Adrenal gland (tissue), 12 donors: ENCODE measurements around the gene RAB11FIP5. TPM values are rescaled to one million over a fixed set of nuclear protein-coding genes. Genes with fewer than 3 reads are reported as not detected.

Experiments
- DNase-seq, 7 donors: peaks; one replicate each; pipeline ENCODE4 v3.0.0-alpha.2; 2019 to 2020
- H3K27ac ChIP-seq, 5 donors: fragments of 200-600 bp; sonication (generic) in 4 of 5; 1 replicate in 3 of 5; 2 replicates in 2 of 5; pipeline versions ENCODE4 v1.5.1 to v1.8.0; 2016 to 2020; ENCODE audit warnings: mild to moderate bottlenecking in 1 of 5
- H3K27me3 ChIP-seq: fragments of 200-600 bp; 2 replicates; pipeline ENCODE4 v1.8.0; 2021
- H3K36me3 ChIP-seq, 2 donors: fragments of 200-600 bp; replicated peaks in 1 of 2; 1 replicate in 1 of 2; 2 replicates in 1 of 2; pipeline versions ENCODE4 v1.5.1 to v1.8.0; 2018 to 2022
- H3K4me1 ChIP-seq, 2 donors: fragments of 200-600 bp; replicated peaks in 1 of 2; 1 replicate in 1 of 2; 2 replicates in 1 of 2; pipeline versions ENCODE4 v1.5.1 to v1.8.0; 2018 to 2021
- H3K4me3 ChIP-seq, 4 donors: fragments of 200-600 bp; sonication (generic) in 3 of 4; one replicate each; pipeline ENCODE4 v1.5.1; 2016 to 2018
- H3K9me3 ChIP-seq, 3 donors: fragments of 200-600 bp; sonication (generic) in 1 of 3; replicated peaks in 1 of 3; 1 replicate in 2 of 3; 2 replicates in 1 of 3; pipeline versions ENCODE4 v1.5.1 to v1.8.0; 2016 to 2021
- POLR2A ChIP-seq, 2 donors: fragments of 450-650 bp; IDR thresholded peaks; one replicate each; pipeline ENCODE4 v1.6.1; 2017; ENCODE audit warnings: antibody characterized with exemption in 2 of 2, mild to moderate bottlenecking in 2 of 2, moderate library complexity in 1 of 2
- WGBS, 4 donors: extraction: QIAGEN DNeasy Blood & Tissue Kit in 2 of 4; methylation state at CpG; one replicate each; pipeline versions ENCODE4 v1.1.5 to v1.1.7; 2013 to 2017; 5-methylcytosine and 5-hydroxymethylcytosine counted together
- intact Hi-C, 2 donors: fragments of 100-400 bp; cut with DNase I; formaldehyde crosslinking; loops; one replicate each; pipeline versions ENCODE4 v1.14.1 to v1.15.0; 2022 to 2023
- polyA plus RNA-seq, 3 donors: library from polyadenylated mRNA; stranded (reverse); fragments of 200-250 nt in 2 of 3; fragments of 350-450 nt in 1 of 3; fragmentation: Illumina TruSeq in 1 of 3; extraction: RNeasy Lipid Tissue Mini Kit (QIAGEN cat#74804) in 1 of 3; gene quantifications; one replicate each; pipeline ENCODE4 v1.2.3, GENCODE V29; 2013 to 2014
- total RNA-seq, 9 donors: library from RNA; depleted of rRNA in 4 of 9; stranded (reverse); fragments of >200 nt in 4 of 9; fragments of 120-200 nt in 1 of 9; fragmentation: NEBNext Ultra II Directional in 1 of 9; extraction: Animal tissue kit (Norgen Biotek cat#: 25700) in 1 of 9; gene quantifications; one replicate each; pipeline versions ENCODE4 v1.1.0 to v1.2.4, GENCODE V29; 2013 to 2023
- TF ChIP-seq, protein P1 (sequence below), 6 experiments: fragments of 450-650 bp in 4 of 6; fragments of 200-600 bp in 2 of 6; sonication (generic) in 1 of 6; IDR thresholded peaks; 1 replicate in 5 of 6; 2 replicates in 1 of 6; pipeline versions ENCODE4 v1.5.1 to v1.8.0; 2016 to 2021; ENCODE audit warnings: antibody characterized with exemption in 6 of 6, mild to moderate bottlenecking in 2 of 6, moderate library complexity in 1 of 6
- donor health status: healthy with polysubstance abuse.
- donor health status: Bipolar disorder and iron deficiency.
- donor health status: DM: yes; HTN: yes; CAD: no.
- donor health status: DM: no; HTN: no; CAD: no.
- donor health status: DM: no; HTN: no; CAD: no.
- donor health status: DM: yes; HTN: yes; CAD: no.

Gene RAB11FIP5
- total and polyA plus RNA-seq, 12 donors: 3.3 to 46.7 (median 23.3) TPM

GRCh38 chr2:73037947-73038585 lies 74.7 kb downstream of the RAB11FIP5 start:
- no peaks in the 10 kb centered on the region for H3K27me3 ChIP-seq
- H3K36me3 ChIP-seq: peaks cover 0 to 11% of the 10 kb centered on the region in 2 donors
- WGBS, 4 donors: 89 to 95% (median 90%) methylated on average over 6 of the region's 6 CpGs
- no peak overlapping the region for H3K27ac ChIP-seq
- intact Hi-C loops: no loop called here
- TF ChIP-seq, protein P1, sequence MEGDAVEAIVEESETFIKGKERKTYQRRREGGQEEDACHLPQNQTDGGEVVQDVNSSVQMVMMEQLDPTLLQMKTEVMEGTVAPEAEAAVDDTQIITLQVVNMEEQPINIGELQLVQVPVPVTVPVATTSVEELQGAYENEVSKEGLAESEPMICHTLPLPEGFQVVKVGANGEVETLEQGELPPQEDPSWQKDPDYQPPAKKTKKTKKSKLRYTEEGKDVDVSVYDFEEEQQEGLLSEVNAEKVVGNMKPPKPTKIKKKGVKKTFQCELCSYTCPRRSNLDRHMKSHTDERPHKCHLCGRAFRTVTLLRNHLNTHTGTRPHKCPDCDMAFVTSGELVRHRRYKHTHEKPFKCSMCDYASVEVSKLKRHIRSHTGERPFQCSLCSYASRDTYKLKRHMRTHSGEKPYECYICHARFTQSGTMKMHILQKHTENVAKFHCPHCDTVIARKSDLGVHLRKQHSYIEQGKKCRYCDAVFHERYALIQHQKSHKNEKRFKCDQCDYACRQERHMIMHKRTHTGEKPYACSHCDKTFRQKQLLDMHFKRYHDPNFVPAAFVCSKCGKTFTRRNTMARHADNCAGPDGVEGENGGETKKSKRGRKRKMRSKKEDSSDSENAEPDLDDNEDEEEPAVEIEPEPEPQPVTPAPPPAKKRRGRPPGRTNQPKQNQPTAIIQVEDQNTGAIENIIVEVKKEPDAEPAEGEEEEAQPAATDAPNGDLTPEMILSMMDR (IDR thresholded peaks at IDR 0.05): no peak
- TF ChIP-seq POLR2A (IDR thresholded peaks at IDR 0.05): no peak
- no peaks in the 10 kb centered on the region for H3K4me1 ChIP-seq
- H3K9me3 ChIP-seq: no peaks in the 10 kb centered on the region
- DNase-seq: no peak
- no peak overlapping the region for H3K4me3 ChIP-seq

DNA sequence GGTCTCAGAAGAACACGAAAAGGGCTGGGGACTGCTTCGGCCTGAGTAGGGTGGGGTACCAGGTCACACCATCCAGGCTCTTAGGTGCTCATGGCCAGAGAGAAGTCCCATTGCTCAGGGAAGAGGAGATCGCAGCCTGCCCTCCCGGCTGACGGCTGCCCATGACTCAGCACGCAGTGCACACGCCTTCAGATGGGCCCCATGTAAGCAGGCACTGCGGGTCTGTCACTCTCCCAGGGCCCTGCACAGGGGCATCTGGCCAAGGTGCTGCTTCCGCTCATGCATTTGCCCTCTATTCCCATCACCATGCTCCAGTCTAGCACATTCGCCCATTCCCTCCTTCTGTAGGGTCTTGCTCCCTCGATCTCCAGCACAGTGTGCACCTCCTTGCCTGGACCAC lies 76.0 kb downstream of the RAB11FIP5 start:
- no peak for DNase-seq
- H3K27me3 ChIP-seq: no peaks in the 10 kb centered on the region
- WGBS, 4 donors: 91 to 99% (median 95%) methylated on average over 5 to 11 of the region's 11 CpGs
- no peak overlapping the region for H3K27ac ChIP-seq
- no peaks in the 10 kb centered on the region for H3K4me1 ChIP-seq
- intact Hi-C loops: no loop called here
- H3K36me3 ChIP-seq: peaks cover 0 to 11% of the 10 kb centered on the region in 2 donors
- H3K4me3 ChIP-seq: no peak overlapping the region
- no peaks in the 10 kb centered on the region for H3K9me3 ChIP-seq
- no peak for TF ChIP-seq POLR2A (IDR thresholded peaks at IDR 0.05)
- TF ChIP-seq, protein P1 (IDR thresholded peaks at IDR 0.05): no peak

GRCh38 chr2:73035899-73036711 lies 76.6 kb downstream of the RAB11FIP5 start:
- Histone ChIP-seq H3K4me3 (no peak overlapping the region), H3K27me3 (no peaks in the 10 kb centered on the region), H3K36me3 (peaks cover 0 to 10% of the 10 kb centered on the region in 2 donors), H3K4me1 (no peaks in the 10 kb centered on the region), H3K9me3 (no peaks in the 10 kb centered on the region), H3K27ac (no peak overlapping the region)
- no peak for DNase-seq
- 90 to 100% (median 93%) methylated on average over 5 to 6 of the region's 6 CpGs for WGBS, 4 donors
- no peak for TF ChIP-seq POLR2A (IDR thresholded peaks at IDR 0.05)
- TF ChIP-seq, protein P1 (IDR thresholded peaks at IDR 0.05): no peak
- intact Hi-C loops: no loop called here

DNA sequence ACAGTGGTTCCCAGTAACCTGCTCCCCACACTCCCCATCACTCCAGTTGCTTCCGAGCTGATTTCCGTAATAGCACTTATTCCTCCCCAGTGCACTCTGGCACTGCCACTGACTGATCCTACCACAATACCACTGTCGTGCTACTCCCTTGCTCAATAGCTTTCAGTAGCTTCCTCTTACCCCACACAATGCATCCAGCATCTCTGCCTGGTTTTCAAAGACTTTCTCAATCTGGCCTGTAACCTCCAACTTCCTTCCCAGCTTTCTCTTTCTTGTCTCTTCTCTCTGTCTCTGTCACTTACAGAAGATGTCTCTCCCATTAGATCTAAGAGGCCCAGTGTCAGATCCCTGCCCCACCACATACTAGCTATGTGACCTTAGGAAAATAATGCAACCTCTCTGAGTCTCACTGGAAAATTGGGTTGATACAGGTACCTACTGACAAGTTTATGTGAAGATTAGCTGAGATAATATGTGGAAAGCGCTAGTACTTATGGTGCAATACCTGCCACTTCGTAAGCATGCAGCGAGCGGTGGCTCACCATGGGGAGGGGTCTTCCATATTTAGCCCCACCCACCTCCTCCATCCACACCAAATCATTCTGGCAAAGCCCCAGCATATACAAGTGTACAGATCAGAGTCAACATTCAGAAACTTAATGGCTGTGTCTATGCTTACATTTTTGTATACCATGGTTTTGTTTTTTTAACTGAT lies 77.9 kb downstream of the RAB11FIP5 start:
- Histone ChIP-seq H3K36me3 (no peaks in the 10 kb centered on the region), H3K4me1 (no peaks in the 10 kb centered on the region), H3K9me3 (no peaks in the 10 kb centered on the region), H3K27ac (no peak overlapping the region), H3K27me3 (no peaks in the 10 kb centered on the region), H3K4me3 (no peak overlapping the region)
- intact Hi-C loops: no loop called here
- DNase-seq: no peak
- TF ChIP-seq, protein P1 (IDR thresholded peaks at IDR 0.05): no peak
- TF ChIP-seq POLR2A (IDR thresholded peaks at IDR 0.05): no peak
- 77 to 87% (median 83%) methylated on average over 7 of the region's 7 CpGs for WGBS, 4 donors
